Left ventricle myocardium inferior (tissue), 1 donor: ENCODE results near the gene ANKRD1. TPM values are rescaled to one million over a fixed set of nuclear protein-coding genes. Genes with fewer than 3 reads are reported as not detected.

ENCODE experiments used
- DNase-seq: peaks from one replicate; pipeline ENCODE4 v3.0.0-alpha.2; 2020
- H3K27ac ChIP-seq: fragments of 200-600 bp; replicated peaks from 2 replicates; pipeline ENCODE4 v1.8.0; 2021
- H3K27me3 ChIP-seq: fragments of 200-600 bp; 2 replicates; pipeline ENCODE4 v1.8.0; 2021; ENCODE audit warnings: low read depth
- H3K36me3 ChIP-seq: fragments of 200-600 bp; 2 replicates; pipeline ENCODE4 v1.8.0; 2021
- H3K4me1 ChIP-seq: fragments of 200-600 bp; 2 replicates; pipeline ENCODE4 v1.8.0; 2021
- H3K4me3 ChIP-seq: fragments of 200-600 bp; 2 replicates; pipeline ENCODE4 v1.8.0; 2021; ENCODE audit warnings: mild to moderate bottlenecking, moderate library complexity
- H3K9me3 ChIP-seq: fragments of 200-600 bp; replicated peaks from 2 replicates; pipeline ENCODE4 v1.8.0; 2021
- intact Hi-C: fragments of 100-400 bp; cut with micrococcal nuclease; formaldehyde crosslinking; loops from one replicate; pipeline ENCODE4 v1.11.0; 2022
- total RNA-seq: library from RNA; stranded (reverse); fragmentation: NEBNext Ultra II Directional; extraction: Animal tissue kit (Norgen Biotek cat#: 25700); gene quantifications from one replicate; pipeline ENCODE4 v1.2.1, GENCODE V29; 2021
- TF ChIP-seq, protein P1 (sequence below): fragments of 200-600 bp; IDR thresholded peaks from 2 replicates; pipeline ENCODE4 v1.8.0; 2021; ENCODE audit warnings: antibody characterized with exemption, mild to moderate bottlenecking, borderline replicate concordance
- donor health status: DM: no; HTN: yes; CAD: no; lungs with severe emphysema.

Gene ANKRD1
- total RNA-seq, 1 donor from 2014 or later: 2,047 TPM

DNA sequence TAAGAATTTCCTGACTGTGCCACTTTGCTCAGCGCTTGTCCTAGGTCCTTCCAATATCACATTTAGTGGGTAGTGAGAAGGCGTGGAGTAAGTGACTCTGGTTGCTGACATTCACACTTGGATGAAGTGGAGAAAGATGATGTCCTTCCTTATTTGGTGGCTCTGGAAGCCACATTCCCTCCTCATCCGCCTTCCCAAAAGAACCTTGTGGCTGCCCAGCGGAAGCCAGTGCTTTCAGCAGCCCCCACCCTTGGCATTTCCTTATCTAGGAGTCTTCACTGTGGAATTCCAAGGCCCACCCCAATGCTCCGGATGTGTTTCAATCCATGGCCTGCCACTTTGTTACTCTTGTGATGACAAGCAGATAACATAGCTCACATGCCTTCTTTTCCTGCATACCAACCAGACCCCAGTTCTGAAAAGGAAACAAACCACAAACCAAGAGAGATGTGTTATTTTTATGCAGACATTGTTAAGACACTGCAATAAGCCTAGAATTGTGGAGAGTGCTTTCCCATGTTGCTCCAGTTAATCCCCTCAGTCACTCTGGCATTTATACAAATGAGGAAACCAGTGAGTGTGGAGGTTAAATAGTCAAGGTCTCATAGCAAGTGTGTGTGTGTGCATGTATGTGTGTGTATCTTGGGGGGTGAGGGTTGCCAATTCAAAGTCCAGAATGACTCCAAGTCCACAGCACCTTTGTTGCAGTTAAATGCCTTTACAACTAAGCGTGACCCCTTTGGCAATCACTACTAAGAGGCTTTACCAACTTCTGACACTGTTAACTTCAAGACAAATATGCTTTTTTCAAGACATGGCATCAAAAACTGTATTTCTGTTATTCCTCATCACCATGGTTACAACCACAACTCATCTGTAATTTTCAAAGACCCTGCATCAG is 10.3 kb upstream of the ANKRD1 start:
- Histone ChIP-seq H3K27ac (peak overlapping the region; percentile 93), H3K4me3 (peak overlapping the region; percentile 24), H3K27me3 (no peaks in the 10 kb centered on the region), H3K4me1 (peaks cover 47% of the 10 kb centered on the region), H3K9me3 (no peaks in the 10 kb centered on the region), H3K36me3 (no peaks in the 10 kb centered on the region)
- intact Hi-C loops: no loop called here
- peak; percentile 58 for DNase-seq
- TF ChIP-seq, protein P1, sequence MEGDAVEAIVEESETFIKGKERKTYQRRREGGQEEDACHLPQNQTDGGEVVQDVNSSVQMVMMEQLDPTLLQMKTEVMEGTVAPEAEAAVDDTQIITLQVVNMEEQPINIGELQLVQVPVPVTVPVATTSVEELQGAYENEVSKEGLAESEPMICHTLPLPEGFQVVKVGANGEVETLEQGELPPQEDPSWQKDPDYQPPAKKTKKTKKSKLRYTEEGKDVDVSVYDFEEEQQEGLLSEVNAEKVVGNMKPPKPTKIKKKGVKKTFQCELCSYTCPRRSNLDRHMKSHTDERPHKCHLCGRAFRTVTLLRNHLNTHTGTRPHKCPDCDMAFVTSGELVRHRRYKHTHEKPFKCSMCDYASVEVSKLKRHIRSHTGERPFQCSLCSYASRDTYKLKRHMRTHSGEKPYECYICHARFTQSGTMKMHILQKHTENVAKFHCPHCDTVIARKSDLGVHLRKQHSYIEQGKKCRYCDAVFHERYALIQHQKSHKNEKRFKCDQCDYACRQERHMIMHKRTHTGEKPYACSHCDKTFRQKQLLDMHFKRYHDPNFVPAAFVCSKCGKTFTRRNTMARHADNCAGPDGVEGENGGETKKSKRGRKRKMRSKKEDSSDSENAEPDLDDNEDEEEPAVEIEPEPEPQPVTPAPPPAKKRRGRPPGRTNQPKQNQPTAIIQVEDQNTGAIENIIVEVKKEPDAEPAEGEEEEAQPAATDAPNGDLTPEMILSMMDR: no peak

DNA sequence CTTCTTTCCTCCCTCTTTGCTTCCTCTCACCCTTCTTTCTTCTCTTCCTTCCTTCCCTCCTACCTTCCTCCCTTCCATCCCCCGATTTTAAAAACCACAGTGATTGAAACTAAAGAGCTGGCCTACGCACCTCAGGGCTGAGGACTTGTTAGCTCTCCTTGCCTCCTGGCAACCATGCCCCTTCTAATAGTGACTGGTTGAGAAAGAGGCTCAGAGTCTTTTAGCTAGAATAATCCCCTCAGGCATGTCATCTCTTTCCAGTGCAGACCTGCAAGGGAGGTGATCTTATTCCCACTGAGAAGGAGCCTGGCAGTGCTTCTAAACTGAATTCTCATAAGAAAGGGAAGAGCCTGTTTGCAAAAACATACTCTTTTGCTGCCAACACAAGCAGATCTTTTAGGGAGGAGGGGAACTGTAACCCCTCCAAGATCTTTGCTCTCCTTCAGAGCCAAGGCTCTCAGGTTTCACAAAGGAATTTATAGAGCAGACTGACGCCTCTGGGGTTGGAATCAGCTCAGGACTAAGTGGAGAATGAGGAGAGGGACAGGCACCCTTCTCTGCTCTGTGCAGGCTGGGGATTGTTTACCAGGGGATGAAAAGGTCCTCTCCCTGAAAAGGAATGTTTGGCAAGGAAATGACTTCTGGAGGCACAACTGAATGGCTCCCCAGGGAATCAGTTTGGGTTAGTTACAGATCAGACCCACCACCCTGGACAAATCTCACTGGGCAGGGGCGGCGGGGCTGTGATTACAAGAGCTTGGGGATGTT is 9.4 kb upstream of the ANKRD1 start:
- intact Hi-C loops: no loop called here
- H3K27ac ChIP-seq: peak overlapping the region; percentile 93
- peak overlapping the region; percentile 24 for H3K4me3 ChIP-seq
- H3K36me3 ChIP-seq: no peaks in the 10 kb centered on the region
- TF ChIP-seq, protein P1: no peak
- peak; percentile 24 for DNase-seq
- H3K4me1 ChIP-seq: peaks cover 37% of the 10 kb centered on the region
- H3K27me3 ChIP-seq: no peaks in the 10 kb centered on the region
- no peaks in the 10 kb centered on the region for H3K9me3 ChIP-seq

DNA sequence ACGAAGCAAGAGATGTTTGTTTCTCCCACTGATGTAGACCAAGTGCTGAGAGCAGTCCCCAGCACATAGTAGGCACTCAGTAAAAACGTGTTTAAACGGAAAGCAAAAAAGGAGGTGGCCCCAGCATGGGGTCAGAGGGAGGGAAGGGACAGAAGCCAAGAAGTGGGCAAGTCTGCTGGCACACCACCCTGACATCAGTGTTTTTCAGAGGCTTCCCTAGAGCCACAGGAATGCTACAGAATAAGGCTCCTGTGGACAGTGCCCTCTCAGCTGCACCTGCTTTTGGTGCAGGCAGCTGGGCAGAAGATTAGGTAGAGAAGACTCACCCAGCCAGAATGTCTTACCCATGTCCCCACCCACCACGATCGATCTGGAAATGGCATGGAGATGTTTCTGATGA is 8.3 kb upstream of the ANKRD1 start:
- TF ChIP-seq, protein P1: no peak
- Histone ChIP-seq H3K27ac (peak overlapping the region; percentile 93), H3K4me3 (no peak overlapping the region), H3K9me3 (no peaks in the 10 kb centered on the region), H3K27me3 (no peaks in the 10 kb centered on the region), H3K4me1 (peaks cover 40% of the 10 kb centered on the region), H3K36me3 (no peaks in the 10 kb centered on the region)
- intact Hi-C loops: no loop called here
- DNase-seq: no peak

DNA sequence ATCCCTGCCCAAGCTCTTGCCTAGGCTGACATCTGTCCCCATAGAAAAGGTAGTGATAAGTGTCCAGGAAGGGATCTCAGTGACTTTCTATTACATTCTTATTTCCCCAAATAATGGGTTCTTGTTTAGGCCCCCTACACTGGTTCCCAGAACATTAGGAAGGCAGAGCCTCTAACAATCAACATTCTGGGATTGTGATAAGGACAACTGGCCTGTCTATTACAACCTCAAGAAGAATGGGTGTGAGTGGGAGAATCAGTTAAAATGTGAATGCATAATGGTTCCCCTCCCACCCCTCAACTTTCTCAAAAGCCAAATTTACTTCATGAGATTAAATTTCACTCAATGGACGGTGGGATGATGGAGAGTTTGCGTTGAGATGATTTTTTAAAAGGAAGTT is 6.4 kb upstream of the ANKRD1 start:
- Histone ChIP-seq H3K4me3 (no peak overlapping the region), H3K9me3 (no peaks in the 10 kb centered on the region), H3K36me3 (no peaks in the 10 kb centered on the region), H3K27me3 (no peaks in the 10 kb centered on the region), H3K4me1 (peaks cover 40% of the 10 kb centered on the region), H3K27ac (no peak overlapping the region)
- intact Hi-C loops: no loop called here
- TF ChIP-seq, protein P1: no peak
- DNase-seq: no peak

DNA sequence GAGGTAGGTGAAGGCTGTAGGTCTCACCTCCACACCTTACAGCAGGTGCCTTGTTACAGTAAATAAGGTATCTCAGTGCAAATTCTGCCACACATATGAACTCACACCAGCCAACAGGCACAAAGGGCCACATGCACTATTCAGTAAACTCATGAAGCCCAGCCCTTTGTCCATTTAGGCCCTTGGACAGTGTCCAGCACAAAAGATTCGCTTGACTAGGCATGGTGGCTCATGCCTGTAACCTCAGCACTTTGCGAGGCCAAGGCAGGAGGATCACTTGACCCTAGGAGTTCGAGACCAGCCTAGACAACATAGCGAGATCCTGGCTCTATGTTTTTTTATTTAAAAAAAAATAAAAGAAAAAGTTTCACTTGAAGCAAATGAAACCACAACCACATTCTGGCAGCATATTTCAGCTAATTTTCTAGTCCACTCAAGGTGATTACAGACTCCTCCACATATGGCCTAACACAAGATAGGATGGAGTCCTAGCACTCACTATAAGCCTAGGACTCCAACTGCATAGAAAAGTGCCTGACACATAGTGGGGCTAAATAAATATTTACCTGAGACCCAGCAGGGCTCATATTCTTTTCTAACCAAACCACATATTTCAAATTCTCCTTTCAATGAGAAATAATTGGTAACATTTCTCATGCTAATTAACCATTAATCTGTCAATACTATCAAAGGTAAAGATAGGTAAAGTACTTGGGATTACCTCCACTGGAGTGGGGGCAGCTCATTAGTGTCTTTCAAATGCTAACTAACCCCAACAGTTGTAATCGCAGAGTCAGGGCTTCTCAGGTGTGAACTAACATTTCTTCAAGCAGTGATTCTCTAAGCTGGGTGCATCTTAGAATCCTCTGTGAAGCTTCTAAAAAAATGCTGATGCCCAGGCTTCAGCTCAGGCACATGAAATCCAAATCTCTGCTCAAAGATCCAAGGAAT is 4.5 kb upstream of the ANKRD1 start:
- intact Hi-C loops: no loop called here
- no peak for DNase-seq
- H3K4me1 ChIP-seq: peaks cover 24% of the 10 kb centered on the region
- no peaks in the 10 kb centered on the region for H3K9me3 ChIP-seq
- H3K27ac ChIP-seq: peak overlapping the region; percentile 34
- H3K4me3 ChIP-seq: no peak overlapping the region
- no peaks in the 10 kb centered on the region for H3K27me3 ChIP-seq
- H3K36me3 ChIP-seq: no peaks in the 10 kb centered on the region
- TF ChIP-seq, protein P1: no peak
